Calu3 (cell line): Measurements from ENCODE around the gene ERMAP. TPM values are rescaled to one million over a fixed set of nuclear protein-coding genes. Genes with fewer than 3 reads are reported as not detected.
A peak's percentile ranks its signal among the peaks of the same experiment; 100 is the strongest.

Experiments used
- BruUV-seq: library from RNA; stranded (reverse); fragments of 400-500 nt; replicated peaks from 2 replicates; lab custom pipeline; 2021; lab: Mats Ljungman, UMichigan
- CTCF ChIA-PET: fragments of 300-600 bp; sonication (Branson Sonifier 250); formaldehyde crosslinking; loops from one replicate; lab custom pipeline; 2022; ENCODE audit warnings: antibody characterized with exemption; lab: Charles Lee
- DNase-seq: peaks from one replicate; pipeline ENCODE4 v3.0.0; 2022
- H3K27ac Mint-ChIP-seq: one replicate; pipeline ENCODE4 v1.8.0; 2022; ENCODE audit warnings: mixed read lengths; ENCODE audit not compliant: unreplicated experiment
- H3K27me3 Mint-ChIP-seq: one replicate; pipeline ENCODE4 v1.8.0; 2022; ENCODE audit warnings: mixed read lengths; ENCODE audit not compliant: unreplicated experiment
- H3K36me3 Mint-ChIP-seq: one replicate; pipeline ENCODE4 v1.8.0; 2022; ENCODE audit warnings: mild to moderate bottlenecking, moderate library complexity, mixed read lengths; ENCODE audit not compliant: insufficient read depth, unreplicated experiment
- H3K4me1 Mint-ChIP-seq: one replicate; pipeline ENCODE4 v1.8.0; 2022; ENCODE audit warnings: mild to moderate bottlenecking, low read depth, mixed read lengths; ENCODE audit not compliant: unreplicated experiment
- H3K4me3 Mint-ChIP-seq: one replicate; pipeline ENCODE4 v1.8.0; 2022; ENCODE audit warnings: mild to moderate bottlenecking, low read depth, moderate library complexity, mixed read lengths; ENCODE audit not compliant: unreplicated experiment
- H3K9me3 Mint-ChIP-seq: one replicate; pipeline ENCODE4 v1.8.0; 2022; ENCODE audit warnings: low read depth, mixed read lengths; ENCODE audit not compliant: unreplicated experiment
- intact Hi-C: fragments of 100-400 bp; cut with micrococcal nuclease; formaldehyde crosslinking; loops from one replicate; pipeline ENCODE4 v1.10.0; 2022; ENCODE audit not compliant: unreplicated experiment
- total RNA-seq: library from RNA; stranded (reverse); gene quantifications from 2 replicates; pipeline ENCODE4 v1.2.3, GENCODE V29; 2022
- TF ChIP-seq, protein P1 (sequence below): fragments of 200-600 bp; IDR thresholded peaks from one replicate; pipeline ENCODE4 v1.8.0; 2022; ENCODE audit warnings: antibody characterized with exemption; ENCODE audit not compliant: unreplicated experiment

Gene ERMAP
- total RNA-seq, 1 experiment from 2014 or later: 9.3 TPM

DNA sequence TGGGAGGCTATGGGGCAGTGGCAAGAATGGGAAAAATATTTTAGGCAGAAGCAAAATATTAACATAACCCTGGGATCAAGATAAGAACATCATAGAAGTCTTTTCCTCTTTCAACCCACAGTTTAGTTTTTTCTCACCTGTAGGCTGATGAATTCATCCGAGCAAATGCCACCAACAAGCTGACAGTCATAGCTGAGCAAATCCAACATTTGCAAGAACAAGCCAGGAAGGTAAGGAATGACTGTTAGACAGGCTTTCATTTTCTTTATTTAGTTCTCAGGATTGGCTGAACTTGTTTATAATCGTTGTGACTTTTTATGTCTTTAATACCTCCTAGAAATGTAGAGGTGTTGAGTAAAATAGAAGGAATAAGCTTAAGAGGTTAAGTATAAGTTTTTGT lies 43.5 kb upstream of the ERMAP start:
- no peak for DNase-seq
- CTCF ChIA-PET: interaction anchor here (0.6 kb wide), 2 partner anchors 172 to 176 kb away, joined by 3 to 4 read pairs; no protein-coding TSS in a partner anchor
- BruUV-seq: no TSS peak
- TF ChIP-seq, protein P1, sequence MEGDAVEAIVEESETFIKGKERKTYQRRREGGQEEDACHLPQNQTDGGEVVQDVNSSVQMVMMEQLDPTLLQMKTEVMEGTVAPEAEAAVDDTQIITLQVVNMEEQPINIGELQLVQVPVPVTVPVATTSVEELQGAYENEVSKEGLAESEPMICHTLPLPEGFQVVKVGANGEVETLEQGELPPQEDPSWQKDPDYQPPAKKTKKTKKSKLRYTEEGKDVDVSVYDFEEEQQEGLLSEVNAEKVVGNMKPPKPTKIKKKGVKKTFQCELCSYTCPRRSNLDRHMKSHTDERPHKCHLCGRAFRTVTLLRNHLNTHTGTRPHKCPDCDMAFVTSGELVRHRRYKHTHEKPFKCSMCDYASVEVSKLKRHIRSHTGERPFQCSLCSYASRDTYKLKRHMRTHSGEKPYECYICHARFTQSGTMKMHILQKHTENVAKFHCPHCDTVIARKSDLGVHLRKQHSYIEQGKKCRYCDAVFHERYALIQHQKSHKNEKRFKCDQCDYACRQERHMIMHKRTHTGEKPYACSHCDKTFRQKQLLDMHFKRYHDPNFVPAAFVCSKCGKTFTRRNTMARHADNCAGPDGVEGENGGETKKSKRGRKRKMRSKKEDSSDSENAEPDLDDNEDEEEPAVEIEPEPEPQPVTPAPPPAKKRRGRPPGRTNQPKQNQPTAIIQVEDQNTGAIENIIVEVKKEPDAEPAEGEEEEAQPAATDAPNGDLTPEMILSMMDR: no peak
- Mint-ChIP-seq H3K27ac (no peak overlapping the region), H3K36me3 (peaks cover 18% of the 10 kb centered on the region), H3K4me3 (no peak overlapping the region), H3K4me1 (peaks cover 9% of the 10 kb centered on the region), H3K27me3 (no peaks in the 10 kb centered on the region), H3K9me3 (no peaks in the 10 kb centered on the region)
- intact Hi-C loops: no loop called here

DNA sequence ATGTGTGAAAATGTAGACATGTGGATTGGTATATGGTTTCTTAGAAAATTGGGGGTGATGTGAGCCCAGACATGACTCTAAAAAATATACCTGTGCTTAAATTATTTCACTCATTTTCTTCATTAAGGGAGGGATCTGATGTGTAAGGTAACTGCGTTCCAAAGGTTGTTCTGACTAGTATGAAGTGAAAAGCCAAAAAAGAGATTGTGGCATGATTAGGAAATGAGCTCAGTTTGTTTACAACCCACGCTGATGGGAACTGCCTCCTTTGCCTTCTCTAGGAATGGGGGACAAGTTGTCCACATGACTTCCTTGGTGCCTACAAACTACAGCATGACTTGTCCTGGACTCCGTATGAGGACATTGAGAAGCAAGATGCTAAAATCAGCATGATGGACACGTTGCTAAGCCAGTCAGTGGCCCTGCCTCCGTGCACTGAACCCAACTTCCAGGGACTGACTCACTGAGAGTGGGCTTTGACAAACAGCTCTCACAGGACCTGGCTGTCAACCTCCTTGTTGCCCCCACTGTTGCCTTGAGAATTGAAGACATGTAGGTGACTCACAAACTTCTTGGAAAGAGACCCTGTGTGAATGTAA lies 41.9 kb upstream of the ERMAP start:
- no peaks in the 10 kb centered on the region for H3K9me3 Mint-ChIP-seq
- CTCF ChIA-PET: no interaction called here
- H3K4me3 Mint-ChIP-seq: no peak overlapping the region
- intact Hi-C loops: loop anchor here (5.0 kb wide), 1 partner anchor 137 kb away; no protein-coding TSS in a partner anchor
- no peak for DNase-seq
- H3K27ac Mint-ChIP-seq: no peak overlapping the region
- no peaks in the 10 kb centered on the region for H3K27me3 Mint-ChIP-seq
- BruUV-seq: no TSS peak
- H3K36me3 Mint-ChIP-seq: peaks cover 18% of the 10 kb centered on the region
- TF ChIP-seq, protein P1: no peak
- peaks cover 9% of the 10 kb centered on the region for H3K4me1 Mint-ChIP-seq

DNA sequence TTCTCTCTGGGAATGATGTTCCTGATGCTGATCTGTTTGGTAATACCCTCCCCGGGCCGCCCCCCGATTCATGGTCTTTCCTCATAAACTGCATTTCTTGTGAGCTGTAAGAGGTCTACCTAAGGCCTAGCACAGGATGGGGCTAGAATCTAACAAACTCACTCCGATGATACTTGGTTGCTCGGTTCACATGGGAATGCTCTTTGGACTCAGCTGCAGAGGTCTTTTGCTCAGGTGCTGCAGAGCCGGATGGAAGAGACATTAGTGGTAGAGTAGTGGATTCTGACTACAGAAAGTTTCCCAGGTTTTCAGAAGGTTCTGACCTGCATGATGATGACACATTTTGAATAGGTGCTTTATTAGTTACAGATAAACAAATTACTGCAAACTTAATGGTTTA lies 40.4 kb upstream of the ERMAP start:
- Mint-ChIP-seq H3K27me3 (no peaks in the 10 kb centered on the region), H3K4me3 (no peak overlapping the region), H3K36me3 (peaks cover 12% of the 10 kb centered on the region), H3K4me1 (no peaks in the 10 kb centered on the region), H3K9me3 (no peaks in the 10 kb centered on the region), H3K27ac (no peak overlapping the region)
- BruUV-seq: no TSS peak
- TF ChIP-seq, protein P1: no peak
- intact Hi-C loops: loop anchor here (5.0 kb wide), 1 partner anchor 136 kb away; no protein-coding TSS in a partner anchor
- CTCF ChIA-PET: interaction anchor here (0.6 kb wide), 1 partner anchor 176 kb away, joined by 3 read pairs; no protein-coding TSS in a partner anchor
- no peak for DNase-seq

DNA sequence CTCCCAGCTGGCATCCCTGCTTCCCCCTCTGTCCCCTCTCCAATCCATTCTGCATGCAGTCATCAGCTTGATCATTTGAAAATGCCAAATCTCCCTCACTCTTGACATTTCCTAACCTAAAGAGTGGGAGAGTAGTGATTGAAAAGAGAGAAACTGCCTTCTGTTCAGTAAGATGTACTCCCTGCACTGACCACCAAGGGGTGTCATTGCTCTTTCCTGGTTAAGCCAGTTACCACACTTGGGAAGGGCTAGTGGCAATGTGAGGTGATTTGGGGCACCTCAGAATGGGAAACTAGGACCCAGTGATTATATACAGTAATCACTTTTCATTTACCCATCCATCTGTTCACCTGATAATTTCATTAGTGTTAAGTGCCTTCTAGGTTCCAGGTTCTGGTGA lies 39.1 kb upstream of the ERMAP start:
- H3K9me3 Mint-ChIP-seq: no peaks in the 10 kb centered on the region
- TF ChIP-seq, protein P1: peak; percentile 71
- no peaks in the 10 kb centered on the region for H3K4me1 Mint-ChIP-seq
- H3K27me3 Mint-ChIP-seq: no peaks in the 10 kb centered on the region
- BruUV-seq: no TSS peak
- no peak overlapping the region for H3K27ac Mint-ChIP-seq
- peak; percentile 34 for DNase-seq
- intact Hi-C loops: loop anchor here (5.0 kb wide), 1 partner anchor 134 kb away; no protein-coding TSS in a partner anchor
- CTCF ChIA-PET: interaction anchor here (0.8 to 1.8 kb wide), 3 partner anchors 11 to 295 kb away, joined by 8 to 12 read pairs (median 8); partner anchors contain the start of genes C1orf50 and P3H1
- H3K4me3 Mint-ChIP-seq: no peak overlapping the region
- H3K36me3 Mint-ChIP-seq: peaks cover 17% of the 10 kb centered on the region
